ENCODE measurements around the gene PPP1R1B. TPM values are rescaled to one million over a fixed set of nuclear protein-coding genes. Genes with fewer than 3 reads are reported as not detected.

The PPP1R1B gene
- total RNA-seq, 1 experiment from 2014 or later, result not detected

DNA sequence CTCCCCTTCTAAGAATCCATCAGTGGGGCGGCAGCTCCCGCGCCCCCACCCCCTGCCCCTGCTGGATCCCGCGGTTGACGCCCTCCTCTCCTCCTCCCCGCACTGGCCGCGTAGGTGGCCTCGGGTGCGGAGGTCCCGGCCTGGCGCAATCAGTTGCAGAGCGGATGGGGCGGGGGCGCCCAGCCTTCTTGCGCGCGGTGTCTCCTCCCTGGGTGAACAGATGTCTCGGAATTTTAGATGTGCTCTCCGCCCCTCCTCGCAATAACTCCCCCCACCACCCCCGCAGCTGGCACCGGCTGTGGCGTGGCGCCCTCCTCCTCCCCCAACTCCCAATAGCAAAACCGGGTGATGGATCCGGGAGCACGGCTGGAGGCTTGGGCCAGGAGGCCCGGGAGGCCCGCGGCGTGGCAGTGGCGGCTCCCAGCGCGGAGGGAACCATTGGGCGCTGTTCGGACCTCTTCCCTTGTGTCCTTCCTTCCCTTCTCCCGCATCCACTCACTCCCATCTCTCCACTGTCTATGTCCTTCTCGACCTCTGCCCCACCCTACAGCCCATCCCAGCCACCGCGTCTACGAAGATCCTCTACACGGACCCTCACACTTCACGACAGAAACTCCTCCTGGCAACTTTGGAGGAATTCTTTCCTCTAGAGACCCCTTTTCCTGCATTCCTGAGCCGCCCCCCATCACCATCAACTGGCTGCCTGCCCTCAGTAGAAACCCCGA is 30.0 kb upstream of the PPP1R1B start:
- intact Hi-C loops (cut with micrococcal nuclease; ENCODE audit: unreplicated experiment), result no loop called here
- Mint-ChIP-seq H3K4me3 (ENCODE audit: unreplicated experiment) (no peak overlapping the region), H3K36me3 (ENCODE audit: insufficient read depth, unreplicated experiment) (no peaks in the 10 kb centered on the region), H3K4me1 (ENCODE audit: low read depth, unreplicated experiment) (peaks cover 7% of the 10 kb centered on the region), H3K27me3 (ENCODE audit: insufficient read depth, unreplicated experiment) (peaks cover 55% of the 10 kb centered on the region), H3K27ac (ENCODE audit: unreplicated experiment) (no peak overlapping the region), H3K9me3 (ENCODE audit: unreplicated experiment) (peaks cover 12% of the 10 kb centered on the region)
- H3K27me3 ChIP-seq (replicated peaks; ENCODE audit: control insufficient read depth, insufficient read depth, low read length), result peaks cover 8% of the 10 kb centered on the region
- no peaks in the 10 kb centered on the region for H3K36me3 ChIP-seq (ENCODE audit: control insufficient read depth, insufficient read depth, low read length)
- H3K9me3 ChIP-seq, result no peaks in the 10 kb centered on the region
- TF ChIP-seq, protein P1, sequence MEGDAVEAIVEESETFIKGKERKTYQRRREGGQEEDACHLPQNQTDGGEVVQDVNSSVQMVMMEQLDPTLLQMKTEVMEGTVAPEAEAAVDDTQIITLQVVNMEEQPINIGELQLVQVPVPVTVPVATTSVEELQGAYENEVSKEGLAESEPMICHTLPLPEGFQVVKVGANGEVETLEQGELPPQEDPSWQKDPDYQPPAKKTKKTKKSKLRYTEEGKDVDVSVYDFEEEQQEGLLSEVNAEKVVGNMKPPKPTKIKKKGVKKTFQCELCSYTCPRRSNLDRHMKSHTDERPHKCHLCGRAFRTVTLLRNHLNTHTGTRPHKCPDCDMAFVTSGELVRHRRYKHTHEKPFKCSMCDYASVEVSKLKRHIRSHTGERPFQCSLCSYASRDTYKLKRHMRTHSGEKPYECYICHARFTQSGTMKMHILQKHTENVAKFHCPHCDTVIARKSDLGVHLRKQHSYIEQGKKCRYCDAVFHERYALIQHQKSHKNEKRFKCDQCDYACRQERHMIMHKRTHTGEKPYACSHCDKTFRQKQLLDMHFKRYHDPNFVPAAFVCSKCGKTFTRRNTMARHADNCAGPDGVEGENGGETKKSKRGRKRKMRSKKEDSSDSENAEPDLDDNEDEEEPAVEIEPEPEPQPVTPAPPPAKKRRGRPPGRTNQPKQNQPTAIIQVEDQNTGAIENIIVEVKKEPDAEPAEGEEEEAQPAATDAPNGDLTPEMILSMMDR (IDR thresholded peaks at IDR 0.05; ENCODE audit: insufficient read depth in 1 of 2, low read depth in 1 of 2, low read length in 1 of 2, severe bottlenecking in 1 of 2, unreplicated experiment in 1 of 2), result no peak
- no peaks in the 10 kb centered on the region; the same call in 1 of the 2 replicates for H3K4me1 ChIP-seq
- no TSS peak for BruUV-seq (replicated peaks)
- DNase-seq, result no peak
- ChIA-PET POLR2A (no interaction called here), CTCF (no interaction called here)
- no peak overlapping the region for H3K4me3 ChIP-seq (ENCODE audit: low read depth, low read length)

DNA sequence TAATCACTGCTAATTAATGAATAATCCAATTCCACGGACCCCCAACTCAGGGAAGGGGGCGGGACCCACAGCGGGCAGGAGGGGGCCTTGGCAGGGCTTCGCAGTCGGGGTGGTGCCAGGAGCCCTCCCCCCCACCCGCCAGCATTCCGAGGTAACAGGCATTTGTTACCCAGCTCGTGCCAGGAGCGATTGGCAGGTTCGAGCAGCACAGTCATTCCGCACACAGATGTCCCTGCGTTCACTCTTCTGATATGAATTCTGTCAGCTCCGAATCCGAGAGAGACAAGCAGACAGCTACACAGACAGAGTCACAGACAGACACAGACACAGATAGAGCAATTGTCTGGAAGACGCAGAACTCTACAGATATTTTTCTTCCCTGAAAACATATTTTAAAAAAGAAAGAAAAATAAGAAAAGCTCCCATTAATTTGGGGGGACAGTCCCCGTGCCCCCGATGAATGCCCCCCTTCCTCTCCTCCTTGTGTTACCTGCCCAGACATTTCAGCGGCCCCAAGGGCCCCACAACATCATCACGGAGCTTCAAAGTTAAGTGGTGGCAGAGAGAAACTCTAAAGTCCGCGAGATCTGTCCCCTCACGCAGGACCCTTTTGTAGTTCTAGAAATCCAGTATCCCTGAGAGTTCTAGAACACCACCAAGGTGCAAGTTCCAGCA is 29.2 kb upstream of the PPP1R1B start:
- peaks cover 10% of the 10 kb centered on the region for H3K27me3 ChIP-seq (replicated peaks; ENCODE audit: control insufficient read depth, insufficient read depth, low read length)
- H3K27me3 Mint-ChIP-seq (ENCODE audit: insufficient read depth, unreplicated experiment), result peaks cover 59% of the 10 kb centered on the region
- no peaks in the 10 kb centered on the region for H3K36me3 Mint-ChIP-seq (ENCODE audit: insufficient read depth, unreplicated experiment)
- H3K4me1 ChIP-seq, result no peaks in the 10 kb centered on the region; the same call in 1 of the 2 replicates
- no peak overlapping the region for H3K4me3 ChIP-seq (ENCODE audit: low read depth, low read length)
- TF ChIP-seq, protein P1 (IDR thresholded peaks at IDR 0.05; ENCODE audit: insufficient read depth in 1 of 2, low read depth in 1 of 2, low read length in 1 of 2, severe bottlenecking in 1 of 2, unreplicated experiment in 1 of 2), result no peak
- H3K36me3 ChIP-seq (ENCODE audit: control insufficient read depth, insufficient read depth, low read length), result no peaks in the 10 kb centered on the region
- intact Hi-C loops (cut with micrococcal nuclease; ENCODE audit: unreplicated experiment), result no loop called here
- no peak overlapping the region for H3K4me3 Mint-ChIP-seq (ENCODE audit: unreplicated experiment)
- H3K9me3 Mint-ChIP-seq (ENCODE audit: unreplicated experiment), result peaks cover 6% of the 10 kb centered on the region
- no TSS peak for BruUV-seq (replicated peaks)
- no peak overlapping the region for H3K27ac Mint-ChIP-seq (ENCODE audit: unreplicated experiment)
- peaks cover 7% of the 10 kb centered on the region for H3K4me1 Mint-ChIP-seq (ENCODE audit: low read depth, unreplicated experiment)
- no peak for DNase-seq
- POLR2A ChIA-PET, result no interaction called here
- H3K9me3 ChIP-seq, result no peaks in the 10 kb centered on the region
- CTCF ChIA-PET, result no interaction called here

DNA sequence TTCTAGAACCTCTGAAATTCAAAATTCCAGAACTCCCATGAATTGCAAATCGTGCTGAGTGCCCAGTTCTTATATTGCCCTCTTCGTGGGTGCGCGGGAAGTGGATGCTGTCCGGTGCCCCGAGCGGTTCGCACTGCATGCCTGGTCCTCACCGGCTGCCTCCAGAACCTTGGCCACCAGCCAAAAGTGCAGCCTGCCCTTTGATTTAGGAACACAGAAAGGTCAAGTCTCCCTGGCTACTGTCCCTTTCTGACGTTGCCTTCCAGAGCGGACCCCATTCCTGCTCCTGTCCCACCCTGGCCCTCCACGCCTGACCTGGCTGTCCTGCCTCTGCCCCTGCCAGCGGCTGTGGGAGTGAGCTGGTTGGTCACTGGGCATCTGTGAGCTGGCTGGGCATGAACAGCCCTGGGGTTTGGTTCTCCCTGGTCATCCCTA is 28.7 kb upstream of the PPP1R1B start:
- peaks cover 59% of the 10 kb centered on the region for H3K27me3 Mint-ChIP-seq (ENCODE audit: insufficient read depth, unreplicated experiment)
- no peaks in the 10 kb centered on the region; the same call in 1 of the 2 replicates for H3K4me1 ChIP-seq
- no peak for DNase-seq
- no peak overlapping the region for H3K27ac Mint-ChIP-seq (ENCODE audit: unreplicated experiment)
- no peak overlapping the region for H3K4me3 ChIP-seq (ENCODE audit: low read depth, low read length)
- BruUV-seq (replicated peaks), result no TSS peak
- H3K4me1 Mint-ChIP-seq (ENCODE audit: low read depth, unreplicated experiment), result peaks cover 7% of the 10 kb centered on the region
- peaks cover under 1% of the 10 kb centered on the region for H3K9me3 Mint-ChIP-seq (ENCODE audit: unreplicated experiment)
- peaks cover 10% of the 10 kb centered on the region for H3K27me3 ChIP-seq (replicated peaks; ENCODE audit: control insufficient read depth, insufficient read depth, low read length)
- H3K4me3 Mint-ChIP-seq (ENCODE audit: unreplicated experiment), result no peak overlapping the region
- POLR2A ChIA-PET, result no interaction called here
- intact Hi-C loops (cut with micrococcal nuclease; ENCODE audit: unreplicated experiment), result no loop called here
- H3K36me3 Mint-ChIP-seq (ENCODE audit: insufficient read depth, unreplicated experiment), result no peaks in the 10 kb centered on the region
- TF ChIP-seq, protein P1 (IDR thresholded peaks at IDR 0.05; ENCODE audit: insufficient read depth in 1 of 2, low read depth in 1 of 2, low read length in 1 of 2, severe bottlenecking in 1 of 2, unreplicated experiment in 1 of 2), result no peak
- no peaks in the 10 kb centered on the region for H3K36me3 ChIP-seq (ENCODE audit: control insufficient read depth, insufficient read depth, low read length)
- H3K9me3 ChIP-seq, result no peaks in the 10 kb centered on the region
- CTCF ChIA-PET, result no interaction called here
